ENCODE results near the gene NME8. TPM values are rescaled to one million over a fixed set of nuclear protein-coding genes. Genes with fewer than 3 reads are reported as not detected.
A peak's percentile ranks its signal among the peaks of the same experiment; 100 is the strongest.

The NME8 gene
- total RNA-seq, 1 experiment from 2014 or later, result not detected

DNA sequence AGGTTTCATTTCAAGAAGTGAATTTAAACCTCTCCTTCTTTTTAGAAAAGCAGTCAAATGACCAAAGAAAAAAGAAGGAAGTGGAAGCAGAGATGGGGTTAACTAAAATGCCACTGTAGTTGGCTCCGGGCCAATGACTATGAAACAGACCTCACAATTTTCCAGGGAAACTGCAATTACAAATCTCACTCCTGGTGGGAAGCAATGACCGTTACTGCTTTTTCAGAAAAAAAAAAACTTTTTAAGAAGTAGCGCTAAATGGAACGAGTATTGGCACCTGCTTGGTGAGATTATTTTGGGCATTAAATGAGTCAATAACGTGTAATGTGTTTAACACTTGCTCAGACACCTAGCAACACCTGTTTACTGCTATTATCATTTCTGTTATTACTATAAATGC is 67.0 kb downstream of the NME8 start:
- TF ChIP-seq EZH2 (IDR thresholded peaks at IDR 0.05; ENCODE audit: borderline replicate concordance, low read depth, low read length, poor library complexity, severe bottlenecking), result no peak
- TF ChIP-seq, protein P1, sequence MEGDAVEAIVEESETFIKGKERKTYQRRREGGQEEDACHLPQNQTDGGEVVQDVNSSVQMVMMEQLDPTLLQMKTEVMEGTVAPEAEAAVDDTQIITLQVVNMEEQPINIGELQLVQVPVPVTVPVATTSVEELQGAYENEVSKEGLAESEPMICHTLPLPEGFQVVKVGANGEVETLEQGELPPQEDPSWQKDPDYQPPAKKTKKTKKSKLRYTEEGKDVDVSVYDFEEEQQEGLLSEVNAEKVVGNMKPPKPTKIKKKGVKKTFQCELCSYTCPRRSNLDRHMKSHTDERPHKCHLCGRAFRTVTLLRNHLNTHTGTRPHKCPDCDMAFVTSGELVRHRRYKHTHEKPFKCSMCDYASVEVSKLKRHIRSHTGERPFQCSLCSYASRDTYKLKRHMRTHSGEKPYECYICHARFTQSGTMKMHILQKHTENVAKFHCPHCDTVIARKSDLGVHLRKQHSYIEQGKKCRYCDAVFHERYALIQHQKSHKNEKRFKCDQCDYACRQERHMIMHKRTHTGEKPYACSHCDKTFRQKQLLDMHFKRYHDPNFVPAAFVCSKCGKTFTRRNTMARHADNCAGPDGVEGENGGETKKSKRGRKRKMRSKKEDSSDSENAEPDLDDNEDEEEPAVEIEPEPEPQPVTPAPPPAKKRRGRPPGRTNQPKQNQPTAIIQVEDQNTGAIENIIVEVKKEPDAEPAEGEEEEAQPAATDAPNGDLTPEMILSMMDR (conservative IDR thresholded peaks at IDR 0.05; ENCODE audit: low read depth, low read length), result no peak
- ChIA-PET CTCF (no interaction called here), POLR2A (ENCODE audit: low non-redundant PET) (no interaction called here)
- Histone ChIP-seq H3K4me1 (ENCODE audit: insufficient read depth, low read length, poor library complexity, severe bottlenecking) (peaks cover 15% of the 10 kb centered on the region), H3K4me3 (ENCODE audit: low read depth, low read length, poor library complexity, severe bottlenecking) (no peak overlapping the region), H3K9me3 (ENCODE audit: low read depth, low read length, poor library complexity, severe bottlenecking) (no peaks in the 10 kb centered on the region), H3K36me3 (ENCODE audit: insufficient read depth, low read length, poor library complexity, severe bottlenecking) (no peaks in the 10 kb centered on the region), H3K27ac (ENCODE audit: low read depth, low read length, poor library complexity, severe bottlenecking) (no peak overlapping the region), H3K27me3 (replicated peaks; ENCODE audit: insufficient read depth, low read depth, low read length, poor library complexity) (peaks cover 42% of the 10 kb centered on the region)
- no peak for DNase-seq (ENCODE audit: low spot score)
- intact Hi-C loops (cut with micrococcal nuclease; ENCODE audit: unreplicated experiment), result loop anchor here (5.0 kb wide), 1 partner anchor 187 kb away; no protein-coding TSS in a partner anchor
- no TSS peak for BruUV-seq (replicated peaks)

DNA sequence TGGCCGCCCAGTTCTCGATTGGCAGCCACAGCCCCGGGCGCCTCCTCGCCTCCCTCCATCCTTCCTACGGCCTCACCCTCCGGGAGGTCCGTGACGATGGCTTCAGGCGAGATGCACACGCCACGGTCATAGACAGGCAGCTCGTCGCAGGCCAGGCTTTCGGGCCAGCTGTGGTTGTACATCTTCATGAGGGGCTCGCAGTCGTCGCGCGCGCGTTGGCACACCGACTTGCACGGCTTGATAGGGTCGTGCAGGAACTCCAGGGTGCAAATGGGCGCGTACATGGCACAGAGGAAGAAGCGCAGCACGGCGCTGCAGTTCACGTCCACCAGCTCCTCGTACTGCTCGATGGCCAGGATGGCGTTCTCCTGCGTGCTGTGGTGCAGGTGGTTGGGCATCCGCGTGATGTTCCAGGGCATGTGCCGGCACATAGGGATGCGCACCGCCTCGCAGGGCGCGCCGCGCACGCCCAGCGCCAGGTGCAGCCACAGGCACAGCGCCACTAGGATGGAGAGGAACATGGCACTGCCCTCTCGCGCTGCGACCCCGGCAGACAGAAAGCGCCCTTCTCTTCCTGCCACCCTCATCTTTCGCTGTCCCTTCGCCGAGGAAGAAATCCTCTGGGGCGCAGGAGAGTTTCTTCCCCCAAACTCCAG is 67.7 kb downstream of the NME8 start:
- no TSS peak for BruUV-seq (replicated peaks)
- intact Hi-C loops (cut with micrococcal nuclease; ENCODE audit: unreplicated experiment), result loop anchor here (5.0 kb wide), 1 partner anchor 186 kb away; no protein-coding TSS in a partner anchor
- peak; percentile 4 for DNase-seq (ENCODE audit: low spot score)
- POLR2A ChIA-PET (ENCODE audit: low non-redundant PET), result no interaction called here
- H3K36me3 ChIP-seq (ENCODE audit: insufficient read depth, low read length, poor library complexity, severe bottlenecking), result no peaks in the 10 kb centered on the region
- H3K27me3 ChIP-seq (replicated peaks; ENCODE audit: insufficient read depth, low read depth, low read length, poor library complexity), result peaks cover 42% of the 10 kb centered on the region
- no peak overlapping the region for H3K27ac ChIP-seq (ENCODE audit: low read depth, low read length, poor library complexity, severe bottlenecking)
- H3K4me3 ChIP-seq (ENCODE audit: low read depth, low read length, poor library complexity, severe bottlenecking), result peak overlapping the region; percentile 43
- peaks cover 15% of the 10 kb centered on the region for H3K4me1 ChIP-seq (ENCODE audit: insufficient read depth, low read length, poor library complexity, severe bottlenecking)
- TF ChIP-seq, protein P1 (conservative IDR thresholded peaks at IDR 0.05; ENCODE audit: low read depth, low read length), result no peak
- peak; percentile 57 for TF ChIP-seq EZH2 (IDR thresholded peaks at IDR 0.05; ENCODE audit: borderline replicate concordance, low read depth, low read length, poor library complexity, severe bottlenecking)
- no peaks in the 10 kb centered on the region for H3K9me3 ChIP-seq (ENCODE audit: low read depth, low read length, poor library complexity, severe bottlenecking)
- CTCF ChIA-PET, result interaction anchor here (1.5 to 1.8 kb wide), 2 partner anchors 15 to 299 kb away, joined by 4 to 7 read pairs; no protein-coding TSS in a partner anchor

DNA sequence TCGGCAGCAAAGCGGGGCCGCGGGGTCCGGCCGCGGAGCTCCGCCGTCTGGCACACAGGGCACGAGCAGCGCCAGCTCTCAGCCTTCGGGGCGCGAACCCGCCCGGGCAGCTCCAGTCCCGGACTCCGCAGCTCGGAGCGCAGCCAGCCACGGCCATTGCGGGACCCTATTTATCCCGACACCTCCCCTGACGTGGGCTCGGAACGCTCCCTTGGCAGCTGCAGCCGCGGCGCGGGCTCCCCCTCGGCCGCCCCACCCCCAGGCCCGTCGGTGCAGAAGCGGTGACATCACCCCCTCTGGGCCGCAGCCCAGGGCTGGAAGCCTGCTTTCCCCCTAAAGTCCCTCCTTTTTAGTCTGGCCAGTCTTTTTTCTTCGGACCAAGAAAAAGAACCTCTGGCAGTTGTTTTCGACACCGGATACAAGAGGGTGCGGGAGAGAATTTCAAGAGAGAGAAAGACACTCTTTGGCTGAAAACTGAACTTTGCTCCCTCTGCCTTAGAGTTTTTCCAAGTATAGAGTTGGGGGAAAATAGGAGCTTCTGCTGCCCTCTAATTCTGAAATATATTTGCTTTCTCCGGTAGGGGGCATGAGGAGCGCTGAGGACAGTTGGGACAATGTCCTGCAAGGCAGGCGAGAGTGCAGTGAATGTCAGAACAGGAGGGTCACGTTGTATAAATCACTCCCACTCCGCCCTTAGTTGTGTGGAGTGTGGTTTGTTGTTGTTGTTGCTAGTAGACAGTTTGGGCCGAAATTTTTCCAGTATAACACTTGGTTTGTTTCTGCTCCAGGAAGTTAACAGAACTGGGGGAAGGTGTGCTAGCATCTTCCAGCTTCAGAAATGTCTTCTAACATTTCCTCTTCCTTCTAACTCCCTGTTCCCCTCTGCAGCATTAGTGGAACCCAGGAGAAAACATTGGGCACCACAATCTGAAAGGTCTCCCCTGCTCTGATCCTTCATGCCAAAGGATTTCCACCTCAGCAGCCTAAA is 68.6 kb downstream of the NME8 start, which contains the start of gene SFRP4:
Gene SFRP4, minus strand, starts transcription at position 145 of the 988 bp plus-strand sequence. CDS start 280 bp downstream, outside the sequence.
- intact Hi-C loops (cut with micrococcal nuclease; ENCODE audit: unreplicated experiment), result loop anchor here (5.0 kb wide), 1 partner anchor 185 kb away; no protein-coding TSS in a partner anchor
- H3K4me1 ChIP-seq (ENCODE audit: insufficient read depth, low read length, poor library complexity, severe bottlenecking), result peaks cover 20% of the 10 kb centered on the region
- H3K27ac ChIP-seq (ENCODE audit: low read depth, low read length, poor library complexity, severe bottlenecking), result no peak within 1 kb of the TSS
- H3K9me3 ChIP-seq (ENCODE audit: low read depth, low read length, poor library complexity, severe bottlenecking), result no peaks in the 10 kb centered on the region
- TF ChIP-seq, protein P1 (conservative IDR thresholded peaks at IDR 0.05; ENCODE audit: low read depth, low read length), result peak; percentile 72
- TF ChIP-seq EZH2 (IDR thresholded peaks at IDR 0.05; ENCODE audit: borderline replicate concordance, low read depth, low read length, poor library complexity, severe bottlenecking), result peak; percentile 67
- H3K4me3 ChIP-seq (ENCODE audit: low read depth, low read length, poor library complexity, severe bottlenecking), result peak within 1 kb of the TSS; percentile 43
- POLR2A ChIA-PET (ENCODE audit: low non-redundant PET), result no interaction called here
- no peaks in the 10 kb centered on the region for H3K36me3 ChIP-seq (ENCODE audit: insufficient read depth, low read length, poor library complexity, severe bottlenecking)
- peak; percentile 67 for DNase-seq (ENCODE audit: low spot score)
- BruUV-seq (replicated peaks), result no TSS peak
- H3K27me3 ChIP-seq (replicated peaks; ENCODE audit: insufficient read depth, low read depth, low read length, poor library complexity), result peaks cover 42% of the 10 kb centered on the region
- CTCF ChIA-PET, result interaction anchor here (1.5 to 1.8 kb wide), 2 partner anchors 15 to 299 kb away, joined by 4 to 7 read pairs; no protein-coding TSS in a partner anchor
